ENCODE data around the gene ANKRD30A.
"Not testable (repeated sequence)": the region's sequence is repeated elsewhere in the genome, so short reads cannot be mapped to it uniquely, and the experiment has no call there.

Gene ANKRD30A

GRCh38 chr10:37125191-37125732 is at the start of gene ANKRD30A:
ANKRD30A (plus strand) TSS chr10:37125598; CDS start chr10:37125788, 190 bp downstream.
- DNase-seq, result no peak

- not testable (repeated sequence) for DNase-seq
Measured at GRCh38 chr10:37076083-37076482, 49.3 kb upstream of the ANKRD30A start.

- no peak for DNase-seq
Measured at GRCh38 chr10:37095792-37096573, 29.4 kb upstream of the ANKRD30A start.

- no peak for DNase-seq
Measured at GRCh38 chr10:37101261-37101660, 24.1 kb upstream of the ANKRD30A start.

GRCh38 chr10:37109000-37109399 is 16.4 kb upstream of the ANKRD30A start:
- no peak for DNase-seq

- no peak for DNase-seq
Measured at GRCh38 chr10:37124532-37124931, 866 bp upstream of the ANKRD30A start.

- no peak for DNase-seq
Measured at GRCh38 chr10:37125921-37126320, 523 bp downstream of the ANKRD30A start.

GRCh38 chr10:37146443-37146842 is 21.0 kb downstream of the ANKRD30A start:
- no peak for DNase-seq

GRCh38 chr10:37162430-37162829 is 37.0 kb downstream of the ANKRD30A start:
- DNase-seq, result not testable (repeated sequence)

- DNase-seq, result not testable (repeated sequence)
Measured at GRCh38 chr10:37171945-37172344, 46.5 kb downstream of the ANKRD30A start.

GRCh38 chr10:37178296-37178695 is 52.9 kb downstream of the ANKRD30A start:
- not testable (repeated sequence) for DNase-seq

- DNase-seq, result not testable (repeated sequence)
Measured at GRCh38 chr10:37182719-37183118, 57.3 kb downstream of the ANKRD30A start.

GRCh38 chr10:37206132-37206531 is 80.7 kb downstream of the ANKRD30A start:
- DNase-seq, result no peak

- DNase-seq, result no peak
Measured at GRCh38 chr10:37220866-37221265, 95.5 kb downstream of the ANKRD30A start.

- DNase-seq, result no peak
Measured at GRCh38 chr10:37222046-37222445, 96.6 kb downstream of the ANKRD30A start.

- no peak for DNase-seq
Measured at GRCh38 chr10:37225163-37225562, 99.8 kb downstream of the ANKRD30A start.

- DNase-seq, result no peak
Measured at GRCh38 chr10:37226524-37226923, 101.1 kb downstream of the ANKRD30A start.

- no peak for DNase-seq
Measured at GRCh38 chr10:37234692-37235091, 109.3 kb downstream of the ANKRD30A start.

- no peak for DNase-seq
Measured at GRCh38 chr10:37236093-37236492, 110.7 kb downstream of the ANKRD30A start.

- no peak for DNase-seq
Measured at GRCh38 chr10:37240223-37240622, 114.8 kb downstream of the ANKRD30A start.

GRCh38 chr10:37246637-37247036 is 121.2 kb downstream of the ANKRD30A start:
- no peak for DNase-seq

- not testable (repeated sequence) for DNase-seq
Measured at GRCh38 chr10:37255837-37256236, 130.4 kb downstream of the ANKRD30A start.

- no peak for DNase-seq
Measured at GRCh38 chr10:37263304-37263703, 137.9 kb downstream of the ANKRD30A start.

- no peak for DNase-seq
Measured at GRCh38 chr10:37268266-37268665, 142.9 kb downstream of the ANKRD30A start.
